ENCODE measurements around the gene ROR2. TPM values are rescaled to one million over a fixed set of nuclear protein-coding genes. Genes with fewer than 3 reads are reported as not detected.

Gene ROR2
- 7.7 and 9.7 TPM in 2 replicates for total RNA-seq

DNA sequence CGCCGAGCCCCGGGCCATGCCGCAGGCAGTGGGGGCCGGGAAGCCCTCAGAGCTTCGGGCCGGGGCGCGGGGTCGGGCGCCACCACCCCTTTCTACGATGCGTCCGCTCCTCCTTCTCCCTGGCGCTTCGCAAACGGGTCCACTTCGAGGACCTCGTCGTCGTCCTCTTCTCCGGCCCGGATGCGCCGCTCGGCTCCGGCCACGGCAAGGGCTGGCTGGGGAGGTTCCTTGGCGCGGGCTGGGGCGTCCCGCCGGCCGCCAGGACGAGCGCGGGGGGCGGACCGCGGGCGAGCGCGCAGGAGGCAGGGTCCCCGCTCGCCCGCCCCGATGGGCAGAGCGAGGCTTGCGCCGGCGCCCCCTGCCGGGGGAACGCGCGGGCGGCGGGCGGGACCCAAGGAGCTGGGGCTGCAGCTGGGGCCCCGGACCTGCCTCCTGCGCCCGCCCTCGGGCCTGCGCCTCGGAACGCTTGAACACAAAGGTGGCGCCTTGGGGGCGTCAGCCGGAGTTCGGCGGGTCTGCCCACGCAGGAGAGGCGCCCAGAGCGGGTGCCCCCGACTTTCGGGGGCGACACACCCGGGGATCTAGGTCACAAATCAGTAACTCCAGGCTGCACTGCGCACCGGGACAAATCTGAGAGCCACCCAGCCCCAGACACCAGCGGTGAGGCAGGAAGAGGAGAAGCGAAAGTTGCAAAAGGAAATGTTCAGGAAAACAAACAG is at the start of gene ROR2:
Gene ROR2 (minus strand): TSS at position 283 of the 719 bp plus-strand sequence.

Small RNA genes within 50 kb of the gene (small RNA-seq; reads per million reads assigned to genes)
- not detected for gene MIR3910-1

Other genes with a start within 250 kb of the ROR2 start
- gene SPTLC1, start 165.2 kb upstream of the ROR2 start, total RNA-seq, result 126 and 137 TPM in 2 replicates

Measured in articular chondrocyte of knee joint (primary cell).